Spinal cord (tissue), 10 donors: ENCODE data around the gene CFAP141. TPM values are rescaled to one million over a fixed set of nuclear protein-coding genes. Genes with fewer than 3 reads are reported as not detected.
"Not testable (repeated sequence)": the region's sequence is repeated elsewhere in the genome, so short reads cannot be mapped to it uniquely, and the experiment has no call there.

Experiments
- DNase-seq, 6 donors: peaks; one replicate each; pipeline versions ENCODE4 v3.0.0 to v3.0.0-alpha.2; 2013 to 2015; ENCODE audit warnings: low spot score in 6 of 6, low read depth in 4 of 6
- H3K27ac ChIP-seq: one replicate; pipeline ENCODE4 v1.5.1; 2013; ENCODE audit warnings: low read depth, low read length, control low read depth
- H3K27me3 ChIP-seq: one replicate; pipeline ENCODE4 v1.6.1; 2013; ENCODE audit warnings: low read length; ENCODE audit not compliant: control insufficient read depth, insufficient read depth
- H3K36me3 ChIP-seq: one replicate; pipeline ENCODE4 v1.6.1; 2013; ENCODE audit warnings: low read length; ENCODE audit not compliant: control insufficient read depth, insufficient read depth
- H3K4me1 ChIP-seq: one replicate; pipeline ENCODE4 v1.6.1; 2013; ENCODE audit warnings: low read length; ENCODE audit not compliant: control insufficient read depth, insufficient read depth
- H3K4me3 ChIP-seq: one replicate; pipeline ENCODE4 v1.5.1; 2013; ENCODE audit warnings: low read depth, low read length, control low read depth
- H3K9me3 ChIP-seq: one replicate; pipeline ENCODE4 v1.6.1; 2013; ENCODE audit warnings: low read length; ENCODE audit not compliant: control insufficient read depth, insufficient read depth
- WGBS: methylation state at CpG from one replicate; pipeline ENCODE4 v1.1.5; 2013; ENCODE audit warnings: missing lambda C conversion rate; ENCODE audit not compliant: insufficient coverage; 5-methylcytosine and 5-hydroxymethylcytosine counted together
- polyA plus RNA-seq, 2 donors: library from polyadenylated mRNA; unstranded; fragments of 120-200 nt; gene quantifications; one replicate each; pipeline ENCODE4 v1.2.1, GENCODE V29; 2013; ENCODE audit not compliant: insufficient read length in 2 of 2
- total RNA-seq, 2 donors: library from RNA; depleted of rRNA in 1 of 2; stranded (reverse); fragments of 120-200 nt in 1 of 2; fragments of >200 nt in 1 of 2; gene quantifications; one replicate each; pipeline versions ENCODE4 v1.2.3 to v1.2.4, GENCODE V29; 2013 to 2014
- donor health status: healthy.

Gene CFAP141
- total and polyA plus RNA-seq, 4 donors, result 0.66 to 5.6 (median 1.6) TPM

DNA sequence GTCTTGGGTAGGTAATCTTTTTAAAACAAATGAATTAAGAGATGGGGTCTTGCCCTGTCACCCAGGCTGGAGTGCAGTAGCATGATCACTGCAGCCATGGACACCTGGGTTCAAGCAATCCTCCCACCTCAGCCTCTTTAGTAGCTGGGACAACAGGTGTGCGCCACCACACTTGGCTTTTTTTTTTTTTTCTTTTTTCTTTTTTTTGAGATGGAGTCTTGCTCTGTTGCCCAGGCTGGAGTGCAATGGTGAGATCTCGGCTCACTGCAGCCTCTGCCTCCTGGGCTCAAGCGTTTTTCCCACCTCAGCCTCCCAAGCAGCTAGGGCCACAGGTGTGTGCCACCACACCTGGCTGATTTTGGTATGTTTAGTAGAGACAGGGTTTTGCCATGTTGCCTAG is 25.0 kb upstream of the CFAP141 start:
- no CpG with 5 or more reads among the region's 3 CpGs for WGBS
- not testable (repeated sequence) for H3K27me3 ChIP-seq, H3K4me1 ChIP-seq, H3K27ac ChIP-seq, DNase-seq, H3K9me3 ChIP-seq, H3K4me3 ChIP-seq
- peaks cover 72% of the 10 kb centered on the region for H3K36me3 ChIP-seq

GRCh38 chr1:154225370-154225769 is 19.2 kb upstream of the CFAP141 start:
- Histone ChIP-seq H3K9me3 (no peaks in the 10 kb centered on the region), H3K27ac (no peak overlapping the region), H3K4me3 (no peak overlapping the region), H3K36me3 (peaks cover 35% of the 10 kb centered on the region), H3K27me3 (no peaks in the 10 kb centered on the region), H3K4me1 (no peaks in the 10 kb centered on the region)
- WGBS, result no CpG with 5 or more reads among the region's 2 CpGs
- DNase-seq, result no peak

DNA sequence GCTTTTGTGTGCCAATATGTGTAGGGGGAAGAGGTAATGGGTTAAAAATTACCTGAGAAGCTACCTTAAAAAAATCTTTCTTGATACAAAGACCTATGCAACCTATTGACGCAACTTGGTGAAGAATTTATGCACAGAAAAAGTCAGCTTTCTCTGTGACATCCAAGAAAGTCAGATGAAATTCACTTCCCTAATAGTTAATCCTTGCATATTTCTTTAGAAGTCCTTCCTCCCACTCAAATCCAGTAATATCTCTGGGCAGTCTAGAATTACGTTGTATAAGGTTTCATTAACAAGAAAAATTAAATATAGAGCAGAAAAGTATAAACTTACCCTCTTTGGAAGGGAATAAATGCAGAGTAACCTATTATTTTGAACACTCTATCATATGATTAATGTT is 17.5 kb upstream of the CFAP141 start:
- WGBS, result 100% methylated on average over 1 of the region's 2 CpGs
- peaks cover 3% of the 10 kb centered on the region for H3K4me1 ChIP-seq
- no peak for DNase-seq
- no peak overlapping the region for H3K4me3 ChIP-seq
- peaks cover 23% of the 10 kb centered on the region for H3K36me3 ChIP-seq
- no peaks in the 10 kb centered on the region for H3K9me3 ChIP-seq
- no peaks in the 10 kb centered on the region for H3K27me3 ChIP-seq
- H3K27ac ChIP-seq, result no peak overlapping the region

DNA sequence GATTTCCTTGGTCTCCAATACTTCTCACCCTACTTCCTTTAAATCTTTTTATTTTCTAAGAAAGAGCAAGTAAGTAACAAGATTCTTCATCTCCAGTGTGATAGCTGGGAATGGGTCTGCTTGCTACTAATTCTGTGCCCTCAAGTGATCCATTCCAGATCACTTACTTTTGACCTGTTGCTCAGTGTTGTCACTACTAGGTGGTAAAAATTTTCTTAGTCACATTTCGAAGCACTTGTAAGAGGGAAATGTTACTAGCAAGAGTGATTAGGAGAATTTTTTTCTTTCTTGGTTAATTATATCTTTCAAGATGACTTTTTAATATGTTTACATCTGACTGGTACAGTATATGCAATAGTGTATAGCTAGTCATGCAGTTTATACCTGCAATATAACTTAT is 16.8 kb upstream of the CFAP141 start:
- Histone ChIP-seq H3K27me3 (no peaks in the 10 kb centered on the region), H3K9me3 (no peaks in the 10 kb centered on the region), H3K4me3 (no peak overlapping the region), H3K4me1 (peaks cover 3% of the 10 kb centered on the region), H3K36me3 (peaks cover 17% of the 10 kb centered on the region), H3K27ac (no peak overlapping the region)
- no peak for DNase-seq
- no CpG with 5 or more reads among the region's 1 CpG for WGBS

DNA sequence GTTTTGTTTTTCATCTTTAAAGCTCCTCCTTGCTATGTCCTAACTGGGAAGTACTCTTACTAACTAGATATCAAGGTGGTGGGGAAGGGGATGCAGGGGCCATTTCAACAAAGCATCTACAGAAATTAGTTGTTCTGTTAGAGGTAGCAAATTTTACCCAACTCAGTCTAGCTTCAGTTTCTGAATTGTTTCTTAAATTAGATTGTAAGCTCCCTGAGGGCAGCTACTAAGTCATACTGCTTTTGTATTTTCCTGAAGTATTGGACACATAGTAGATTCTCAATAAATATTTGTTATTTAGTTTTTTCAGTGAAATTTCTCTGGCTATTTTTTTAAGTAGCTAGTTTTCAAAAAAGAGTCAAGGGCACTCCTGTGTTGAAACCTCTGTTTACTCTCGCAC is 16.4 kb upstream of the CFAP141 start:
- Histone ChIP-seq H3K36me3 (peaks cover 17% of the 10 kb centered on the region), H3K4me1 (peaks cover 3% of the 10 kb centered on the region), H3K9me3 (no peaks in the 10 kb centered on the region), H3K4me3 (peak overlapping the region; percentile 88), H3K27ac (no peak overlapping the region), H3K27me3 (no peaks in the 10 kb centered on the region)
- WGBS, result no CpG with 5 or more reads among the region's 1 CpG
- DNase-seq, result no peak

- Histone ChIP-seq H3K36me3 (peaks cover 18% of the 10 kb centered on the region), H3K27ac (peak overlapping the region; percentile 93), H3K4me3 (peak overlapping the region; percentile 88), H3K27me3 (no peaks in the 10 kb centered on the region), H3K9me3 (no peaks in the 10 kb centered on the region), H3K4me1 (peaks cover 3% of the 10 kb centered on the region)
- 0% methylated on average over 4 of the region's 28 CpGs for WGBS
- peak in 5 of 6 donors; percentile 8 to 75 (median 29) for DNase-seq
Measured at GRCh38 chr1:154221278-154222001, 15.3 kb upstream of the CFAP141 start.

- H3K4me1 ChIP-seq, result peaks cover 3% of the 10 kb centered on the region
- 0% methylated on average over 9 of the region's 33 CpGs for WGBS
- peaks cover 21% of the 10 kb centered on the region for H3K36me3 ChIP-seq
- peak overlapping the region; percentile 88 for H3K4me3 ChIP-seq
- H3K27me3 ChIP-seq, result no peaks in the 10 kb centered on the region
- peak overlapping the region; percentile 93 for H3K27ac ChIP-seq
- peak in 1 of 6 donors; percentile 28 for DNase-seq
- no peaks in the 10 kb centered on the region for H3K9me3 ChIP-seq
Measured at GRCh38 chr1:154220970-154221277, 14.8 kb upstream of the CFAP141 start.

DNA sequence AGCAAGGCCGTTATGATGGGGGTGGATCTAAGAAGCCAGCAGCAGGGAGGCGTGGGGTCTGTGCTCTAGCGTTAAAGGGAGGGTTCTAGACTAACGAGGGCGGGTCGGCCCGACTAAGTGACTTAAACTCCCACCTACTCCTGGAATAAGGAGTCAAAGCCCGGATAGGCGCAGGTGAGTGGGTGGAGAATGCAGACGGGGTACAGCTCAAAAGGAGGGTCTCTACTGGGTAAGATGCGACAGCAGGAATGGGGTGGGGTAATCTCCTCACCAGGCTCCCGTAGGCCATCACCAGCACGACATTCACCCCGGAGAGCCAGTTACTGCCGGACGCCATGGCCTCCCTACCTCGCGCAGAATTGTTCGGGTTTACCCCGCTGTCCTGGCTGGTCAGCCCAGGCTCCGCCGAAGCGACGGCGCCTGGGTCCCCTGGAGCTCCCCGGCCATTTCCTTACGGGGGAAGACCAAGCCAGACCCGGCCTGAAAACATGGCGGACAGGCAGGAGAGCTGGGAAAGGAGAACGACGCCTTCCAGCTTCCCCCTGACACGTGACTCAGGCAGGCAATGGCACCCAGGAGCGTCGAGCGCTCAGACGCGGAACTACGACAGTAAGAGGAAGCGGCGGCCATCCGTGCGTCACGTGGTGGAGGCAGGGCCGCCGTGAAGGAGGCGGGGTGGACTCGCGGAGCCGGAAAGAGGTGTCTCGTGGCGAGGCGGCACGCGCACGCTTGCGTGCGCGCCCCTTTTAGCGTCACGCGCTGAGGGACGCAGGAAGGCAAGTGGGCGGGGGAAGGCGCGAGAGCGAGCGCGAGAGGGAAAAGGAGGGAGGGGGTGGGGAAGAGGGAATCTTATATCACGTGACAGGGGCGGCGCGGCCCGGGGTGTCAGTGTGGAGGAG is 14.2 kb upstream of the CFAP141 start, which contains the start of gene UBAP2L:
TSS of gene UBAP2L (plus strand) at position 885 of the 899 bp plus-strand sequence. CDS start 4,169 bp downstream, outside the sequence.
- WGBS, result under 1% methylated on average over 66 of the region's 73 CpGs
- H3K27me3 ChIP-seq, result no peaks in the 10 kb centered on the region
- H3K9me3 ChIP-seq, result no peaks in the 10 kb centered on the region
- peak within 1 kb of the TSS; percentile 88 for H3K4me3 ChIP-seq
- peak within 1 kb of the TSS; percentile 97 for H3K27ac ChIP-seq
- H3K36me3 ChIP-seq, result peaks cover 18% of the 10 kb centered on the region
- DNase-seq, result peak; percentile 98 to 100 (median 98)
- peaks cover 3% of the 10 kb centered on the region for H3K4me1 ChIP-seq

DNA sequence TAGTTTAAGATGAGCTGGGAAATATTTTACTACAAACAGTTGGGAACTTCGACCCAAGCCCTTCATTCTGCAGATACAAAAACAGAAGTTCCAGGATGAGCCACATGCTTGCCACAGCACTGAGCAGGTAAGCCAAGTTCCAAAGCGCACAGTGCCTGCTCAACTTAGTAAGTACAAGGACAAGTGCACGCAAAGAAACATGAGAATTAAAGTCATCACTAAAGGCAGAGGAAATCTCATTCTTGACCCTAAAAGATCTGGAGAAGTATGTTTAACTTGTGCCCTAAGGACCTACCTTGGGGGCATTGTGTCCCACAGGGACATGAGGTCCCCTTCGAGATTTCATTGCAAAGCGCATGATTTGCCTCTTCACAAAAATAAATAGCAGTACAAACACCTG is 13.4 kb upstream of the CFAP141 start:
- DNase-seq, result peak in 1 of 6 donors; percentile 9
- Histone ChIP-seq H3K36me3 (peaks cover 19% of the 10 kb centered on the region), H3K9me3 (no peaks in the 10 kb centered on the region), H3K4me3 (peak overlapping the region; percentile 83), H3K4me1 (peaks cover 3% of the 10 kb centered on the region), H3K27ac (peak overlapping the region; percentile 97), H3K27me3 (no peaks in the 10 kb centered on the region)
- 45% methylated on average over 3 of the region's 5 CpGs for WGBS
